H54 (cell line): ENCODE results near the gene CSNK1G2.

Experiments used
- DNase-seq: peaks from one replicate; pipeline ENCODE4 v3.0.0; 2011; ENCODE audit warnings: low spot score, mixed read lengths; ENCODE audit not compliant: insufficient read length
- FAIRE-seq: peaks from 3 replicates; lab custom pipeline; 2011; peaks lifted over from hg19 to GRCh38; lab: Jason Lieb, UNC
- POLR2A ChIP-seq: IDR thresholded peaks from 2 replicates; pipeline ENCODE4 v1.6.1; 2011; ENCODE audit warnings: low read depth, mild to moderate bottlenecking, low read length

Gene CSNK1G2

GRCh38 chr19:1911098-1911497 is 29.9 kb upstream of the CSNK1G2 start:
- DNase-seq (no peak), FAIRE-seq (no peak)

GRCh38 chr19:1911995-1912394 is 29.0 kb upstream of the CSNK1G2 start:
- TF ChIP-seq POLR2A: no peak
- DNase-seq (no peak), FAIRE-seq (no peak)

More at GRCh38 chr19:1911098-1911497, 29.9 kb upstream of the CSNK1G2 start:
- no peak for TF ChIP-seq POLR2A

GRCh38 chr19:1912760-1913505 is 28.0 kb upstream of the CSNK1G2 start:
- FAIRE-seq: no peak
- DNase-seq: no peak
- no peak for TF ChIP-seq POLR2A

DNA sequence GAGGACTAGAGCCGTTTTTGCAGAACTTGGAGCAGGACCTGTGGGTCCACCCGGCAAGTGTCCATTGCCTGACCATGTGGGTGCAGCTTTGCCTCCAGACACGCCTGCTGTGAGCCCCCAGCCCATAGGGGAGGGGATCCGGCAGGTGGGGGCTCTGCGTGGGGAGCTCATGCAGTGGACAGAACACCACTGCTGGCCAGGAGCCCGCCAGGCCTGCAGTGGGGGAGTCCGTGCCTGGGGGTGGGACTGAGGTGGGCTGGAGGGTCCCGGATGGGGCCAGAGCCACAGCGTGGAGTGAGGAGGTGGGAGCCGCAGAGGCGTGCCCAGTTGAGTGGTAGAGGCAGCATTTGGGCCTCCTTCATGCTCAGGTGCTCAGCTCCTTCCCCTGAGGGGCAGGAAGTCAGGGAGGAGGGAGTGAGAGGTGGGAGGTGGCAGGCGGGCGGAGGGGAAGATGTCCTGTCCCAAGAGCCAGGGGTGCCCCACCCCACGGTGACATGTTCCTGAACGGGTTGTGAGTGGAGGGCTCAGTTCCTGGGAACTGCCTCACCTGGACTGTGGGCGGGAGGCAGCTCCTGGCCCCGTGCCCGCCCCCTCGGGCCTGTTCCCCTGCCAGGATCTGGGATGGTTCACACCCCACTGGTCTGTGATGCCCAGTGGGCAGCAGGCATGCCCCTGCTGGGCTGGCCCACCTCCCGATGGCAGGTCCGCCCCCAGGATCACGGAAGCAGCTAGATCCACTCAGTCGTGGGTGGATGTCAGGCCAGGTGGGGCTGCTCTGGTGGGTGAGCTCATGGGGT is 27.0 kb upstream of the CSNK1G2 start:
- no peak for FAIRE-seq
- TF ChIP-seq POLR2A: no peak
- DNase-seq: no peak

DNA sequence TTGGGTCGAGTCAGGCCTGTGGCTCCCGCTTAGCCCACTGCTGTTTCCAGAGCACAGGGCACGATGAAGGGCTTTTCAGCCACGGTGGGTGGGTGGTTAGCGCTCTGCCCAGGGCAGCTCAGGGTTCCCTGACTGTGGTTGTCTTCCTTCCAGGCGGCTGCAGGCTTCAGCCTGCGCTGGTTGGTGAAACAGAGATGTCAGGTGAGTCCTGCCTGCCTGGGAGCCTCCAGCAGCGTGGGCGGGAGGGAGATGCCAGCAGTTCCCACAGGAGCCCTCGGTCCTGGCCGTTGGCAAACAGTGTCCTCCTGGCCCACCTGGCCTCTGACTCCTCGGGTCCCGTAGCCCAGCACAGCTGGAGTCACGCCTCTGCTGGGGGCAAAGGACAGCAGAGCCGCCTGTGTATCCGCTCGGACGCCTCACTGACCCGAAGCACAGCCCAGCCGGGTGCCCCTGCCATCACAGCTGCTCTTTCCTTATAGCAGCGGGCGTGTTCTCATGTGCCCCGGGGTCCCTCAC is 26.1 kb upstream of the CSNK1G2 start:
- FAIRE-seq (no peak), DNase-seq (no peak)
- TF ChIP-seq POLR2A: no peak

DNA sequence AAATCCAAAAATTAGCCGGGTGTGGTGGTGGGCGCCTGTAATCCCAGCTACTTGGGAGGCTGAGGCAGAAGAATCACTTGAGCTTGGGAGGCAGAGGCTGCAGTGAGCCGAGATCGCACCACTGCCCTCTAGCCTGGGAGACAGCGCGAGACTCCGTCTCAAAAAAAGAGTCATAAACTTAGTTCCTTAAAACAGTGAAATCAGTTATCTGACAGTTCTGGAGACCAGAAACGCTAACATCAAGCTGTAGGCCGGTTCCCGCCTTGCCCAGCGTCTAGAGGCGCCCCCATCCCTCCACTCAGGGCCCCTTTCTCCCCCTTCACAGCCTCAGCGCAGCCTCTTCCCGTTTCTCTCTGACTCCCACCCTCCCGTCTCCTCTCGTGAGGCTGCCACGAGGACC is 23.8 kb upstream of the CSNK1G2 start:
- FAIRE-seq: no peak
- TF ChIP-seq POLR2A: no peak
- no peak for DNase-seq

DNA sequence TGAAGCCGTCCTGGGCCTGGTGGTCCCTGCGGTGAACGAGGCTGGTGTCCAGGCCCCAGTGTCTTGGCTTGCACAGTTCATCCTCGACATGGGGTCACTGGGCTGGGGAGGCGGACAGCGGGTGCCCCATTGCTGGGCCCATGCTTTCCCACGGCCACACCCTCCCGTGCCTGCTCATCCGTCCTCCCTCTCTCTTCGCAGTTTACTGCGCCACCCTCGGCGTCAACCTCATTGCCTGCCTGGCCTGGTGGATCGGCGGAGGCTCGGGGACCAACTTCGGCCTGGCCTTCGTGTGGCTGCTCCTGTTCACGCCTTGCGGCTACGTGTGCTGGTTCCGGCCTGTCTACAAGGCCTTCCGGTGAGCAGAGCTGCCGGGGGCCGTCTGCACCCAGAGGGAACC is 23.0 kb upstream of the CSNK1G2 start:
- DNase-seq (no peak), FAIRE-seq (no peak)
- no peak for TF ChIP-seq POLR2A

- no peak for FAIRE-seq
- no peak for TF ChIP-seq POLR2A
- DNase-seq: no peak
Observed at GRCh38 chr19:1918975-1919374, 22.0 kb upstream of the CSNK1G2 start.

DNA sequence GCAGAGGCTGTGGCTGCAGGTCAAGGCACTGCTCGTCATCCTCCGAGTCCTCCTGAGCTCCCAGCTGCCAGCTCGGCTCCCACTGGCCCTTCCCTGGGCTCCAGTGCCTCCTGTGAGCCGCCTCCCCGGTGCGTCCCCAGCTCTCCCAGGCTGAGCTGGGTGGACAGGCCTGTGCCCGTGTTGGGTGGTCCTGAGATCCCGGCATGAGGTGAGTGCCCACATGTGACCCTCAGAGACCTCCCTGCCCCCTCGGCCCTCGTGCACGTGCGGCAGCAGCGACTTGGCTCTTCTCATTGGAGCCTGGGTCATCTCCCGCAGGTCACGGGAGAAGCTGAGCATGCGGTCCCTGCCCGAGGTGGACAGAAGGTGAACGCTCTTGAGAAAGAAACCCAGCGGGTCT is 20.3 kb upstream of the CSNK1G2 start:
- no peak for TF ChIP-seq POLR2A

GRCh38 chr19:1921326-1921725 is 19.6 kb upstream of the CSNK1G2 start:
- FAIRE-seq (no peak), DNase-seq (no peak)
- TF ChIP-seq POLR2A: no peak

More for the DNA sequence above, 20.3 kb upstream of the CSNK1G2 start:
- DNase-seq: no peak
- FAIRE-seq: no peak

GRCh38 chr19:1921825-1922224 is 19.1 kb upstream of the CSNK1G2 start:
- no peak for TF ChIP-seq POLR2A
- no peak for FAIRE-seq
- DNase-seq: no peak

GRCh38 chr19:1922803-1923202 is 18.2 kb upstream of the CSNK1G2 start:
- DNase-seq (no peak), FAIRE-seq (no peak)
- TF ChIP-seq POLR2A: no peak

DNA sequence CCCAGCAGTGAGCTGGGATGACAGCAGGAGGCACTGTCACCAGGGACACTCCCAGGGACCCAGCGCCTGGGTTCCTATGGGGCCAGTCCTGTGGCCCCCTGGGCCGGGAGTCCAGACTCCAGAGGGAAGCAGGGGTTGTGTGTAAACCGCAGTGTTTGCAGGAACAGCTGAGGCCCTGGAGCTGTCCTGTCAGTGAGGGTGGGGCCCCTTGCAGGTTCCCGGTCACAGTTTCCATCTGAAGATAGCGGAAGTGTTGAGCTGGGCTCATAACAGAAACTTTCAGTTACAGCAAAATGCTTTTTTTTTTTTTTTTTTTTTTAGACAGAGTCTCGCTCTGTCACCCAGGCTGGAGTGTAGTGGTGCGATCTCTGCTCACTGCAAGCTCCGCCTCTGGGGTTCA is 17.7 kb upstream of the CSNK1G2 start:
- no peak for TF ChIP-seq POLR2A
- FAIRE-seq (no peak), DNase-seq (no peak)

GRCh38 chr19:1924320-1924961 is 16.5 kb upstream of the CSNK1G2 start:
- no peak for FAIRE-seq
- DNase-seq: no peak
- TF ChIP-seq POLR2A: no peak
